Dendritic cell treated with granulocyte-macrophage colony-stimulating factor and Interleukin-4, amounts not matched to agents 40 ng/mL and 50 ng/mL, for 4 days (primary cell): ENCODE measurements around the gene ARSI.

Source experiments
- H3K27ac Mint-ChIP-seq: one replicate; pipeline ENCODE4 v1.8.0; 2022; ENCODE audit warnings: mild to moderate bottlenecking, mixed read lengths
- H3K27me3 Mint-ChIP-seq: one replicate; pipeline ENCODE4 v1.8.0; 2022; ENCODE audit warnings: mild to moderate bottlenecking, mixed read lengths
- H3K36me3 Mint-ChIP-seq: one replicate; pipeline ENCODE4 v1.8.0; 2022; ENCODE audit warnings: low read depth, mixed read lengths
- H3K4me1 Mint-ChIP-seq: one replicate; pipeline ENCODE4 v1.8.0; 2022; ENCODE audit warnings: low read depth, mixed read lengths
- H3K4me3 Mint-ChIP-seq: one replicate; pipeline ENCODE4 v1.8.0; 2022; ENCODE audit warnings: mild to moderate bottlenecking, moderate library complexity, mixed read lengths
- H3K9me3 Mint-ChIP-seq: one replicate; pipeline ENCODE4 v1.8.0; 2022; ENCODE audit warnings: mixed read lengths
- intact Hi-C: fragments of 100-400 bp; cut with micrococcal nuclease; formaldehyde crosslinking; loops from one replicate; pipeline ENCODE4 v1.15.0; 2022

Gene ARSI

GRCh38 chr5:150320044-150320613 is 17.4 kb upstream of the ARSI start:
- H3K27me3 Mint-ChIP-seq, result peaks cover 1% of the 10 kb centered on the region
- H3K36me3 Mint-ChIP-seq, result no peaks in the 10 kb centered on the region
- intact Hi-C loops, result no loop called here
- no peaks in the 10 kb centered on the region for H3K4me1 Mint-ChIP-seq
- no peak overlapping the region for H3K4me3 Mint-ChIP-seq
- no peaks in the 10 kb centered on the region for H3K9me3 Mint-ChIP-seq
- H3K27ac Mint-ChIP-seq, result no peak overlapping the region

- Mint-ChIP-seq H3K27me3 (peaks cover 1% of the 10 kb centered on the region), H3K9me3 (no peaks in the 10 kb centered on the region), H3K27ac (no peak overlapping the region), H3K4me3 (no peak overlapping the region), H3K36me3 (no peaks in the 10 kb centered on the region), H3K4me1 (no peaks in the 10 kb centered on the region)
- intact Hi-C loops, result no loop called here
Measured at GRCh38 chr5:150319484-150319790, 16.7 kb upstream of the ARSI start.

- Mint-ChIP-seq H3K36me3 (no peaks in the 10 kb centered on the region), H3K4me3 (no peak overlapping the region), H3K27ac (no peak overlapping the region), H3K27me3 (peaks cover 1% of the 10 kb centered on the region), H3K9me3 (no peaks in the 10 kb centered on the region), H3K4me1 (no peaks in the 10 kb centered on the region)
- intact Hi-C loops, result no loop called here
Measured at GRCh38 chr5:150318613-150319483, 16.1 kb upstream of the ARSI start.

DNA sequence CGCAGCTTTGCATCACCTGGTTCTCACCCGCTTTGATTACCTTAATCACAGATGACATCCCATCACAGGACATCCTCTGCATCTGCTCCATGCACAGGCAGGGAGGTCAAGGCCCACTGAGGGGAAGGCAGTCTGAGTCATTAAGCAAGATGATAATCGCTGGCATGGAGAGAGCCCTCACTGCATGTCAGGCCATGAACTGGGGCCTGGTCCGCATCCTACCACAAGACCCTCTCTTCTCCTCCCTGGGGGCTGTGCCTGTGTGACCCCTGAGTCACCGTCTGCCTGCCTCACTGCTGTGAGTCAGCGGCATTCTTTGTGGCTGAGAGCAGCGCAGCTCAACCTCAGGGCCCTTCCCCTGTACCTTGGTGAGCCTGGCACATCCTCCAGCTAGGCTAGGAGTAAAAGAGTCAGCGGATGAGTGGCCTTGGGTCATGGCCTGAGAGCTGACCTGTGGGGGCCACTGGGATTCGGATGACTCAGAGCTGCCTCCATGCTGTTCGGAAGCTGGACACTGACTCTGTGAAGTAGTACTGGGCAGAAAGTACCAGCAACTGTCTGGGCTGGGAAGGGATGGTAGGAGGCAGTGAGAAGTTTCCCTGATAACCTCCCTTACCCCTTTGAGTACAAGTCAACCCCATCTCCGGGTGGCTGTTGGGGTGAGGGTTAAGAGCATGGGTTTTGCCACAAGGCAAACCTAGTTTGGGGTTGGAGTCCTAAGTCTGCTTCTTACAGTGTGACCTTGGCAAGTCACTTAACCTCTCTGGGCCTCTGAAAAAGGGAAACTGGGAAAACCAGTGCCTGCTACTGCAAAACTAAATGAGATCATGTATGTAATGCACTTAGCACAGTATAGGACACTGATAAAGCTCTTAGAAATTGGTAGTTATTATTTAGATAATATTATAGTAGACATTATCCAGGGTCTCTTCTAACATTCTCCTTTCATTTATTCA is 14.6 kb upstream of the ARSI start:
- intact Hi-C loops, result no loop called here
- H3K27ac Mint-ChIP-seq, result no peak overlapping the region

GRCh38 chr5:150316320-150316719 is 13.6 kb upstream of the ARSI start:
- intact Hi-C loops, result no loop called here
- Mint-ChIP-seq H3K9me3 (no peaks in the 10 kb centered on the region), H3K27me3 (peaks cover 3% of the 10 kb centered on the region), H3K27ac (no peak overlapping the region), H3K36me3 (no peaks in the 10 kb centered on the region), H3K4me1 (no peaks in the 10 kb centered on the region), H3K4me3 (no peak overlapping the region)

More for the DNA sequence above, 14.6 kb upstream of the ARSI start:
- no peaks in the 10 kb centered on the region for H3K9me3 Mint-ChIP-seq
- H3K4me1 Mint-ChIP-seq, result no peaks in the 10 kb centered on the region
- no peaks in the 10 kb centered on the region for H3K36me3 Mint-ChIP-seq
- H3K4me3 Mint-ChIP-seq, result no peak overlapping the region
- H3K27me3 Mint-ChIP-seq, result peaks cover 1% of the 10 kb centered on the region

- intact Hi-C loops, result no loop called here
- Mint-ChIP-seq H3K36me3 (no peaks in the 10 kb centered on the region), H3K9me3 (no peaks in the 10 kb centered on the region), H3K27ac (no peak overlapping the region), H3K27me3 (peaks cover 5% of the 10 kb centered on the region), H3K4me1 (no peaks in the 10 kb centered on the region), H3K4me3 (no peak overlapping the region)
Measured at GRCh38 chr5:150315245-150315644, 12.5 kb upstream of the ARSI start.

DNA sequence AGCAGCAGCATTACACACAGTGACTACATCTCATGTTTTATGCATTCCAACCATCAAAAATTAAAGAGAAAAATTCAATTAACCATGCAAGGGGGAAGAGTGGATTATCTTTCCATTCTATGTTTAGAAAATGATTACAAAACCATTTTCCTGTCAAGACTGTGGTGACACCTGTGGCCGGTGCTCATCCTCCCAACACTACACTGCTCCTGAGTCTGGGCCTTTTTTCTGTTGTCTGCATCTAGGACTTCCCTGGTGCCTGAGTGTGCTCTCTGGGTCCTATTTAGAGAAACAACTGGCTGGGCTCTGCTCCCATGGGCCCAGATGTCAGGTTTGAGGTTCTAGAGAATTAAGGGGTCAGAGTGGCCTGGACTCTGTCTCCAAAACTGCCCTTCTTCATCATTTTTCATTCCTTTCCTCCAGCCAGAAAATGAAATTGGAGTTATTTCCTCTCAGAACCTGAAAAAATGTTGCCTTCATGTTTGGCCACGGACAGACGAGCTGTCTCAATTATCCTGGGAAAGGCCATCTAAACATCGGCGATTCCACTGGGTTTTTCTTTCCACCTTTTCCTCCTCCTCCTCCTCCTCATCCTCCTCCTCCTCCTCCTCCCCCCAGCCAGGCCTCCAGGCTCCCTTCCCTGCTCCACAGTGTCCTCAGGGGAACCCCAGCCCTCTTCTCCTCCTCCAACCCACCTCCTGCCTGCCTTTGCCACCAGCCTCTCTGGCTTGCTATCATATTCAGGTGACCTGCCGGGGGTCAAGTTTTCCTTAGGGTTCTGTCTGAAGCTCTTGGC is 11.4 kb upstream of the ARSI start:
- no peak overlapping the region for H3K4me3 Mint-ChIP-seq
- no peaks in the 10 kb centered on the region for H3K36me3 Mint-ChIP-seq
- no peaks in the 10 kb centered on the region for H3K4me1 Mint-ChIP-seq
- intact Hi-C loops, result no loop called here
- H3K27ac Mint-ChIP-seq, result no peak overlapping the region
- H3K9me3 Mint-ChIP-seq, result no peaks in the 10 kb centered on the region
- H3K27me3 Mint-ChIP-seq, result peaks cover 10% of the 10 kb centered on the region

GRCh38 chr5:150313501-150313900 is 10.8 kb upstream of the ARSI start:
- H3K27me3 Mint-ChIP-seq, result peaks cover 10% of the 10 kb centered on the region
- no peaks in the 10 kb centered on the region for H3K36me3 Mint-ChIP-seq
- no peak overlapping the region for H3K4me3 Mint-ChIP-seq
- no peaks in the 10 kb centered on the region for H3K9me3 Mint-ChIP-seq
- H3K4me1 Mint-ChIP-seq, result no peaks in the 10 kb centered on the region
- intact Hi-C loops, result no loop called here
- H3K27ac Mint-ChIP-seq, result no peak overlapping the region

- H3K9me3 Mint-ChIP-seq, result no peaks in the 10 kb centered on the region
- intact Hi-C loops, result no loop called here
- no peak overlapping the region for H3K27ac Mint-ChIP-seq
- H3K36me3 Mint-ChIP-seq, result no peaks in the 10 kb centered on the region
- no peak overlapping the region for H3K4me3 Mint-ChIP-seq
- H3K4me1 Mint-ChIP-seq, result no peaks in the 10 kb centered on the region
- peaks cover 9% of the 10 kb centered on the region for H3K27me3 Mint-ChIP-seq
Measured at GRCh38 chr5:150312518-150312917, 9.8 kb upstream of the ARSI start.

- Mint-ChIP-seq H3K4me1 (no peaks in the 10 kb centered on the region), H3K27ac (no peak overlapping the region), H3K27me3 (peaks cover 9% of the 10 kb centered on the region), H3K36me3 (no peaks in the 10 kb centered on the region), H3K4me3 (no peak overlapping the region), H3K9me3 (no peaks in the 10 kb centered on the region)
- intact Hi-C loops, result no loop called here
Measured at GRCh38 chr5:150311015-150311692, 8.4 kb upstream of the ARSI start.

DNA sequence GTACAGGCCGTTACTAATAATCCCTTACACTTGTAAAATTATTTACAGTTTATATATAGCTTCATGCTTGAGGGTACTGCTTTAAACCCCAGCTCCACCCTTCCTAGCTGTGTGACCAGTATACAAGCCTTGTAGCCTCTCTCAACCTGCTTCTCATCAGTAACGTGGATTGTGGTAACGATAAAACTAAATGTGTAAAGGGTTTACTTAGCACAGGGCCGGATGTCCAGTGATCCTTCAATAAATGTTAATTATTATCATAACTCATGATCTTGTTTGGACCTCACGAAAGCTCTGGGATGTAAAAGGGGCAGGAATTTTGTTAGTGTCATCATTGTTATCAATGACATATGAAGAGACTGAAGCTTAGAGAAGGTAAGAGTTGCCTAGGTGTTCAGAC is 7.5 kb upstream of the ARSI start:
- intact Hi-C loops, result no loop called here
- H3K27me3 Mint-ChIP-seq, result peaks cover 9% of the 10 kb centered on the region
- no peak overlapping the region for H3K27ac Mint-ChIP-seq
- H3K36me3 Mint-ChIP-seq, result no peaks in the 10 kb centered on the region
- no peaks in the 10 kb centered on the region for H3K4me1 Mint-ChIP-seq
- H3K4me3 Mint-ChIP-seq, result no peak overlapping the region
- no peaks in the 10 kb centered on the region for H3K9me3 Mint-ChIP-seq

DNA sequence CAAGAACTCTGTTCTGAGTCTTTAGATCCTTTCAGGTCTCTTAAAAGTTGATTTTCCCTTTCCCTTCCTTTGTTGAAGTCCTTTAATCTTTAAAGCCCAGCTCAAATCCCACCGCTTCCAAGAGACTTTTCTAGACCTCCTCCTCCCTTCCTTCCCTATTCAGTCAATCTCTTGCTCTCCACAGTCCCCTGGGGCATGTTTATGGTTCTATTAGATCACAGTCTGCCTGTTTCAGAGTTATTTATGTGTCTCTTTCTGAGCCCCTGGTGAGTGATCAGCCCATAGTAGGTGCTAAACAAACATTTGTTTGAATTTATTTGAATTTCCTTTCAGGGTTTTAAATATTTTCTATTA is 7.2 kb upstream of the ARSI start:
- Mint-ChIP-seq H3K4me1 (no peaks in the 10 kb centered on the region), H3K4me3 (no peak overlapping the region)
- intact Hi-C loops, result no loop called here

More for the DNA sequence above, 7.2 kb upstream of the ARSI start:
- H3K9me3 Mint-ChIP-seq, result no peaks in the 10 kb centered on the region
- H3K36me3 Mint-ChIP-seq, result no peaks in the 10 kb centered on the region
- H3K27me3 Mint-ChIP-seq, result peaks cover 9% of the 10 kb centered on the region
- H3K27ac Mint-ChIP-seq, result no peak overlapping the region
